Sigmoid colon (tissue), 3 donors: ENCODE data around the gene PDZD7.

ENCODE experiments used
- POLR2A ChIP-seq, 2 donors: fragments of 450-650 bp; IDR thresholded peaks; one replicate each; pipeline ENCODE4 v1.6.1; 2016; ENCODE audit warnings: antibody characterized with exemption in 2 of 2, mild to moderate bottlenecking in 2 of 2, moderate library complexity in 2 of 2
- TF ChIP-seq, protein P1 (sequence below), 4 experiments: fragments of 450-650 bp in 3 of 4; fragments of 200-600 bp in 1 of 4; IDR thresholded peaks; one replicate each; pipeline ENCODE4 v1.5.1; 2016 to 2019; ENCODE audit warnings: antibody characterized with exemption in 4 of 4, mild to moderate bottlenecking in 3 of 4, moderate library complexity in 2 of 4

DNA sequence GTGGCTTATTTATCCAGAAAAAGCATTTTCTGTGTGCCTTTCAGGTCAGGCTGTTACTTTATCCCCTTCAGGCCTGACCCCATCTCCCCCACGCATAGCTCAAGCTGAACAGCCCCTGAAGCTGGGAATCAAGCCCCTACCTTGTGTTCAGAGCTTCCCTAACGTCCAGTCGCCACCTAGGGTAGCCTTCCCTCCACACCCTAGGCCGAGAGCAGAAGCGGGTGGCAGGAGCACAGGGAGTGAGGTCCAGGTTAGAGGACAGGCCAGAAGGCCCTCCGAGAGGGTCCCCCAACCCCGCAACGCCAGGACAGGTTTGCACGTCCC, 62.1 kb downstream of the PDZD7 start:
- TF ChIP-seq, protein P1, sequence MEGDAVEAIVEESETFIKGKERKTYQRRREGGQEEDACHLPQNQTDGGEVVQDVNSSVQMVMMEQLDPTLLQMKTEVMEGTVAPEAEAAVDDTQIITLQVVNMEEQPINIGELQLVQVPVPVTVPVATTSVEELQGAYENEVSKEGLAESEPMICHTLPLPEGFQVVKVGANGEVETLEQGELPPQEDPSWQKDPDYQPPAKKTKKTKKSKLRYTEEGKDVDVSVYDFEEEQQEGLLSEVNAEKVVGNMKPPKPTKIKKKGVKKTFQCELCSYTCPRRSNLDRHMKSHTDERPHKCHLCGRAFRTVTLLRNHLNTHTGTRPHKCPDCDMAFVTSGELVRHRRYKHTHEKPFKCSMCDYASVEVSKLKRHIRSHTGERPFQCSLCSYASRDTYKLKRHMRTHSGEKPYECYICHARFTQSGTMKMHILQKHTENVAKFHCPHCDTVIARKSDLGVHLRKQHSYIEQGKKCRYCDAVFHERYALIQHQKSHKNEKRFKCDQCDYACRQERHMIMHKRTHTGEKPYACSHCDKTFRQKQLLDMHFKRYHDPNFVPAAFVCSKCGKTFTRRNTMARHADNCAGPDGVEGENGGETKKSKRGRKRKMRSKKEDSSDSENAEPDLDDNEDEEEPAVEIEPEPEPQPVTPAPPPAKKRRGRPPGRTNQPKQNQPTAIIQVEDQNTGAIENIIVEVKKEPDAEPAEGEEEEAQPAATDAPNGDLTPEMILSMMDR (IDR thresholded peaks at IDR 0.05): no peak
- TF ChIP-seq POLR2A (IDR thresholded peaks at IDR 0.05): no peak
